Activated T-helper 1 cell treated with anti-CD3 and anti-CD28 coated beads, Interleukin-2, amount 50 U/mL, for 16 hours (primary cell): ENCODE data around the gene CDK6.

Source experiments
- DNase-seq, 2 donors: peaks; one replicate each; pipeline ENCODE4 v3.0.0-alpha.2; 2020; ENCODE audit warnings: low read depth in 1 of 2, low spot score in 1 of 2

CDK6 gene

GRCh38 chr7:92652536-92652935 is 183.8 kb downstream of the CDK6 start:
- no peak for DNase-seq

GRCh38 chr7:92650391-92650790 is 186.0 kb downstream of the CDK6 start:
- no peak for DNase-seq

- DNase-seq, result no peak
These were observed 188.3 kb downstream of the CDK6 start for GRCh38 chr7:92648067-92648466.

- DNase-seq, result no peak
These were observed 188.7 kb downstream of the CDK6 start for GRCh38 chr7:92647652-92648051.

GRCh38 chr7:92647011-92647625 is 189.3 kb downstream of the CDK6 start:
- DNase-seq, result no peak

- no peak for DNase-seq
These were observed 191.0 kb downstream of the CDK6 start for GRCh38 chr7:92645114-92646061.

GRCh38 chr7:92644406-92645113 is 191.8 kb downstream of the CDK6 start:
- no peak for DNase-seq

GRCh38 chr7:92643821-92644220 is 192.6 kb downstream of the CDK6 start:
- DNase-seq, result no peak

GRCh38 chr7:92641921-92642511 is 194.4 kb downstream of the CDK6 start:
- peak in 1 of 2 donors; percentile 23 for DNase-seq

- no peak for DNase-seq
These were observed 196.4 kb downstream of the CDK6 start for GRCh38 chr7:92639966-92640365.

- no peak for DNase-seq
These were observed 197.0 kb downstream of the CDK6 start for GRCh38 chr7:92639213-92639896.

GRCh38 chr7:92636018-92636560 is 200.3 kb downstream of the CDK6 start:
- DNase-seq, result no peak

- DNase-seq, result no peak
These were observed 200.8 kb downstream of the CDK6 start for GRCh38 chr7:92635538-92635937.

GRCh38 chr7:92634924-92635519 is 201.4 kb downstream of the CDK6 start:
- DNase-seq, result no peak

GRCh38 chr7:92634205-92634604 is 202.2 kb downstream of the CDK6 start:
- DNase-seq, result no peak

GRCh38 chr7:92633211-92633906 is 203.0 kb downstream of the CDK6 start:
- DNase-seq, result no peak

- DNase-seq, result no peak
These were observed 203.6 kb downstream of the CDK6 start for GRCh38 chr7:92632791-92633190.

- no peak for DNase-seq
These were observed 204.4 kb downstream of the CDK6 start for GRCh38 chr7:92631850-92632487.
